ENCODE results near the gene TRAF2.
"Not testable (repeated sequence)": the region's sequence is repeated elsewhere in the genome, so short reads cannot be mapped to it uniquely, and the experiment has no call there.

The TRAF2 gene

GRCh38 chr9:136883670-136884069 is 2.6 kb upstream of the TRAF2 start:
- DNase-seq = not testable (repeated sequence)

- no peak for DNase-seq
These were observed 588 bp downstream of the TRAF2 start for GRCh38 chr9:136886610-136887597.

DNA sequence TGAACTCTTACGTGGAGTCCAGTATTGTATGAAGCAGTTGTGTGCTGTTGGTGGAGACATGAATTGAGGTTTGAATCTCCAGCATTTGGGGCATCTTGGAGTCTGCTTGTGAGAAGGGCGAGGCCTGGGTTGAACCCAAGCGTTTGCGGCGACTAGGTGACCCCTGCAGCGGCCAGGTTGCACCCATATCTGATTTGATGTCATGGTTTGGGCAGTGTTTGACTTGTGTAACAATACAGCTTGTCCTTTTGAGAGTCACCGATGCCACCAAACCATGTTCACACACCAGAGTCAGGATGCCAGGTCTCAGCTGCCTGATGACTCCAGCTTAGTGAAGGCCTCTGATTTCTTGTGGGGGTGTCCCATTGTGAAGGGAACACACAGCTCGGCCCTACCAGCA is 2.1 kb downstream of the TRAF2 start:
- no peak for DNase-seq

GRCh38 chr9:136889858-136890257 is 3.5 kb downstream of the TRAF2 start:
- DNase-seq = no peak

- no peak for DNase-seq
These were observed 4.3 kb downstream of the TRAF2 start for GRCh38 chr9:136890661-136891060.

- DNase-seq = no peak
These were observed 9.7 kb downstream of the TRAF2 start for GRCh38 chr9:136896027-136896426.

DNA sequence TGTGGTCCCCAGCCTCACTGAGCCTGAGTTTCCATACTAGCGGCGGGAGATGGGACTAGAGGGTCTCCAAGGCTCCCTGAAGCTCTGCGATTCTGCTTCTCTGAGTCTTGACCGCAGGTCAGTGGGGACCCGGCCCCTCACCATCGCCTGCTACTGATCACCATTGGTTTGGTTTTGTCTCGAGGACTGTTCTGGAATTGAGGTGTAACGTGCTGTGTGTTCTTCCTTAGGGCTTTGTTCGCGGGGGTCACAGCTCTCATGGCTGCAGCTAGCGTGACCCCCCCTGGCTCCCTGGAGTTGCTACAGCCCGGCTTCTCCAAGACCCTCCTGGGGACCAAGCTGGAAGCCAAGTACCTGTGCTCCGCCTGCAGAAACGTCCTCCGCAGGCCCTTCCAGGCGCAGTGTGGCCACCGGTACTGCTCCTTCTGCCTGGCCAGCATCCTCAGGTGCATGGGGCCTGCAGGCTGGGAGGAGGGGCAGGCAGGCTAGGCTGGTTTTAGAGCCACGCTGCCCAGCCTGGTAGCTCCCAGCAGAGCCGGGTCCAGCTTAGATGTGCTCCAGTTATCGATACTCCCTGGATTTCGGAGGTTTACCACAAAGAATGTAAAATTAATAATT is 12.3 kb downstream of the TRAF2 start:
- DNase-seq = no peak

DNA sequence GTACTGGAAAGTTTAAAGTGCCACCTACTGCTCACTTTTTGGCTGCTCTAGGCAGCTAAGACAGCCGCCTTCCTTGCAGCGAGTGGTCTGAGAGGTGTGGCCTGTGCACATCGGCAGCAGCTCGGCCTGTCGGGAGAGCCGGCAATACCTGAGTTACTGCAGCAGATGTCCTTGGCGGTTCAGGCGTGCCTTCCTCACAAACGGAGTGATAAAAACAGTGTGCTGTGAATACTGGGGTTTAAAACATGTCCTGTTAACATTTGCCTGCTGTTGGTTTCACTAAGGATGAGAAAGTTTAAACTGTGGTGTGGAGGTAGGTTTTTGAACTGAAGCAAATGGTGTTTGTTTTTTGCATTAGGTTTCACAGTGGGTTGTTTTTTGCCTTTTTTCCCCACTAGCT is 12.9 kb downstream of the TRAF2 start:
- DNase-seq = no peak

GRCh38 chr9:136900556-136900955 is 14.2 kb downstream of the TRAF2 start:
- DNase-seq = no peak

DNA sequence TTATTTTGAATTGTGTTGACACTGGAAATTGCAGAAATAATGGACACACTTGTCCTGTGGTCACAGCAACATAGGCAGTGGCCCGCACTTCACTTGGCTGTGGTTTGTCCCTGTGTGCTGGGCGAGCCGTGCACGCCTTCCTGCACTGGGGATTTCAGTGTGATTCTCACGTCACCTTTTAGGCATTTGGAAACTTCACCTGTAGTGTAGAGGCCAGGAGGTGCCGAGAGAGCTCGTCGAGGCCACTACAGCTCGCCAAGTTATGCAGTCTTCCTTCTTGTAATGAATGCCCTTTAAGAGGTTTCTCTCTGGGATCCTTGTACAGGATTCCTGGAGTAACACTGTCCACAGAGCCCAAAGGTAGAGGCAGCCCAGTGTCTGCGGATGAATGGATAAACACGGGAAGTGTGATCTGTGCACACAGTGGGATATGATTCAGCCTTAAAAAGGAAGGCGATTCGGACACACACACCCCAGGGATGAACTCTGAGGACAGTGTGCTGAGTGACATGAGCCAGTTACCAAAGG is 14.7 kb downstream of the TRAF2 start:
- no peak for DNase-seq

GRCh38 chr9:136901516-136902258 is 15.4 kb downstream of the TRAF2 start:
- DNase-seq = no peak

- no peak for DNase-seq
These were observed 16.0 kb downstream of the TRAF2 start for GRCh38 chr9:136902259-136902821.

GRCh38 chr9:136903041-136903554 is 16.8 kb downstream of the TRAF2 start:
- DNase-seq = no peak

DNA sequence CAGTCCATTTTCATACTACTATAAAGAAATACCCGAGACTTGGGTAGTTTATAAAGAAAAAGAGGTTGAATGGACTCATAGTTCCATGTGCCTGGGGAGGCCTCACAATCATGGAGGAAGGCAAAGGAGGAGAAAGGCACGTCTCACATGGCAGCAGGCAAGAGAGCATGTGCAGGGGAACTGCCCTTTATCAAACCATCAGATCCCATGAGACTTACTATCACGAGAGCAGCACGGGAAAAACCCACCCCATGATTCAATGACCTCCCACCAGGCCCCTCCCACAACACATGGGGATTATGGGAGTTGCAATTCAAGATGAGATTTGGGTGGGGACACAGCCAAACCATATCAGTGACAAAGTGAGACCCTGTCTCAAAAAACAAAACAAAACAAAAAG is 19.9 kb downstream of the TRAF2 start:
- no peak for DNase-seq

- DNase-seq = no peak
These were observed 20.9 kb downstream of the TRAF2 start for GRCh38 chr9:136907011-136907914.

DNA sequence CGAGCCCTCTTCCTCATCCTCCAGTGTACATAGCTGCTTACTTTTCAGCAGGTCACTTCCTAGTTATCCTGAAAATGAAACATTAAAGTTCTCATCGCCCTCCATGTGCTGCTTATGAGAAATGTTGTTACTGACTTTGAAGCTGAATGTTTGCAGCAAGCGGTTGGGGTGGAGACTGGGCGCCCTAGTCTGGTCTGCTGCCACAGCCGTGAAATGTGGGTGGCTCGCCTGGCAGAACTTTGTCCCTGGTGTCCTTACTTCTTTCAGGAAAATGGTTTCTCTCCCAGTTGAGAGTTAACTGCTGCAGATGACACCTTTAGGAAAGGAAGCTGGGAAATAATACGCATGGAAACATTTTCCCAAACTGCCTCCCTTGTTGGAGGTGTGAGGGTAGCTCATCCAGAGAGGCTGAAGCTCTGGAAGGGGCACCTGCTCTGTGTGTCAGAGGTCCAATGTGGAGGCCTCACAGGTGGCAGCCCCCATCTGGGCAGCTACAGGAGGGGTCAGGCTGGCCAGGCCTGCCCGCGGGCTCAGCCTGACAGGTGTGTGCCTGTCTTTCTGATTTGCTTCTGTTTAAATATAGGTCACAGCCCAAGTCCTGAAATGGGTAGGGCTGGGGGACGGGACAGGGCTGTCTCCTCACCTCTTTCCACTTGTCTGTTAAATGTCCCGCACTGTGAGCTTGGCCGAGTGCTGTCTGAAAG is 24.0 kb downstream of the TRAF2 start:
- DNase-seq = no peak

GRCh38 chr9:136910901-136911245 is 24.6 kb downstream of the TRAF2 start:
- DNase-seq = no peak

DNA sequence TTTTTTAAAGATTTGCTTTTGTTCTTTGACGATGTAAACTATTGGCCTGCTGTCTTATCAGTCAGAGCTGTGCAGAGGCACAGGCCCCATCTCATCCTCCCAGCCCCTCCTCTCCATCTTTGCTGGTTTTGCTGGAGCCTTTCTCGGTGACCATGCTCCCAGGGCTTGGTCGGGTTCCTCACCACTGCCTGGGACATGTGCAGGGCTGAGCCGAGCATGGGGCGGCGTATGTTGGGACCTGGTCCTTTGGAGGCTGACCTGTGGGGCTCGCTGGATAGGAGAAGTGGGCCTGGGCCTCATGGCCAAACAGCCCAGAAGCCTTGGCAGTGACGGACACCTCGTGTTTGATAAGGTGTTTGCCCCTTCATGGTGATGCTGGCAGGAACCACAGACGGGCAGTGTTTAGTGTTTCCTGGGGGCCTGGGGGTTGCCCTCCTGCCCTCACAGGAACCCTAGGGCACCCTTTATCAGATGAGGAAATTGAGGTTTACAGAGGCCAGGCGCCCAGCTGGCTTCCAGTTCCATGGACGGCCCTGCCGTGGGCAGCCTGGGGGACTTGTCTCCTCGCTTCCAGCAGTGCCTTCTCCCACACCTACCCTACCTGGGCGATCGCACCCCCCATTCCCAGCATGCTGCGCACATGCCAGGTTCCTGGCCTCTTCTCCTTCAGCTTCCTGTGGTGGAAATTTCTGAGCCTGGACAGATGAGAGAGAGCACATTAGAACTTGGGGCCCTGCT is 27.6 kb downstream of the TRAF2 start:
- no peak for DNase-seq

- DNase-seq = no peak
These were observed 29.5 kb downstream of the TRAF2 start for GRCh38 chr9:136915632-136916329.
